Uterus (tissue), 4 donors: ENCODE data around the gene GPR142. TPM values are rescaled to one million over a fixed set of nuclear protein-coding genes. Genes with fewer than 3 reads are reported as not detected.
A peak's percentile ranks its signal among the peaks of the same experiment; 100 is the strongest.

ENCODE experiments used
- DNase-seq, 2 donors: peaks; one replicate each; pipeline ENCODE4 v3.0.0-alpha.2; 2019 to 2020
- H3K27ac ChIP-seq, 2 donors: fragments of 200-600 bp; sonication (generic); 1 replicate in 1 of 2; 2 replicates in 1 of 2; pipeline ENCODE4 v1.5.1; 2016 to 2018
- H3K27me3 ChIP-seq, 2 donors: fragments of 200-600 bp; sonication (generic); one replicate each; pipeline ENCODE4 v1.5.1; 2018 to 2019; ENCODE audit warnings: control low read depth in 1 of 2
- H3K36me3 ChIP-seq, 2 donors: fragments of 200-600 bp; sonication (generic); one replicate each; pipeline ENCODE4 v1.5.1; 2019; ENCODE audit warnings: control low read depth in 1 of 2
- H3K4me1 ChIP-seq, 2 donors: fragments of 200-600 bp; sonication (generic); one replicate each; pipeline ENCODE4 v1.5.1; 2018 to 2019; ENCODE audit warnings: control low read depth in 1 of 2
- H3K4me3 ChIP-seq, 2 donors: fragments of 200-600 bp; sonication (generic); 1 replicate in 1 of 2; 2 replicates in 1 of 2; pipeline ENCODE4 v1.5.1; 2018 to 2019; ENCODE audit warnings: mild to moderate bottlenecking in 1 of 2
- H3K9me3 ChIP-seq, 2 donors: fragments of 200-600 bp; sonication (generic); one replicate each; pipeline ENCODE4 v1.5.1; 2019; ENCODE audit warnings: control low read depth in 1 of 2
- POLR2A ChIP-seq, 2 donors: fragments of 450-650 bp; IDR thresholded peaks; one replicate each; pipeline ENCODE4 v1.6.1; 2016; ENCODE audit warnings: antibody characterized with exemption in 2 of 2, mild to moderate bottlenecking in 1 of 2, moderate library complexity in 1 of 2
- intact Hi-C: fragments of 100-400 bp; cut with DNase I; formaldehyde crosslinking; loops from one replicate; pipeline ENCODE4 v1.15.1; 2023; ENCODE audit warnings: low total_unique reads
- total RNA-seq, 4 donors: library from RNA; depleted of rRNA in 3 of 4; stranded (reverse); fragments of >200 nt in 3 of 4; gene quantifications; one replicate each; pipeline versions ENCODE4 v1.1.0 to v1.2.4, GENCODE V29; 2014 to 2023
- TF ChIP-seq, protein P1 (sequence below), 4 experiments: fragments of 200-600 bp in 2 of 4; fragments of 450-650 bp in 2 of 4; sonication (generic) in 2 of 4; IDR thresholded peaks; one replicate each; pipeline ENCODE4 v1.5.1; 2016 to 2019; ENCODE audit warnings: antibody characterized with exemption in 4 of 4, mild to moderate bottlenecking in 2 of 4, moderate library complexity in 1 of 4
- donor health status: DM: yes; HTN: yes; CAD: no.

GPR142 gene
- total RNA-seq, 4 donors from 2014 or later: 0.73 TPM; not detected in 3

DNA sequence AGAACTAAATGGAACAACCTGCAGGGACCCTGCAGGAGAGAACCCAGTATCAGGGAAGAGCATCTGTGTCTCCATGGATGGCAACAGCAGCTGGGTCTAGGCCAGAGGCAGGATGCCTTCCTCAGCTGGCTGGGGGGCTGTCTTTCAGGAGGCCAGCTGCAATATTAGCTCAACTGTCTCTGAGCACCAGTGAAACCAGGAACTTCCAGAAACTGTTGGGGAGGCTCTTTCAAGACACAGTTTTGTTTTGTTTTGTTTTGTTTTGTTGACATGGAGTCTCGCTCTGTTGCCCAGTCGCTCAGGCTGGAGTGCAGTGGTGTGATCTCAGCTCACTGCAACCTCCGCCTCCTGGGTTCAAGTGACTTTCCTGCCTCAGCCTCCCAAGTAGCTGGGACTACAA, 7.6 kb downstream of the GPR142 start:
- Histone ChIP-seq H3K9me3 (no peaks in the 10 kb centered on the region), H3K27me3 (no peaks in the 10 kb centered on the region), H3K27ac (no peak overlapping the region), H3K36me3 (no peaks in the 10 kb centered on the region), H3K4me3 (no peak overlapping the region), H3K4me1 (peaks cover 0 to 4% of the 10 kb centered on the region in 2 donors)
- intact Hi-C loops: no loop called here
- DNase-seq: no peak
- TF ChIP-seq POLR2A (IDR thresholded peaks at IDR 0.05): no peak

DNA sequence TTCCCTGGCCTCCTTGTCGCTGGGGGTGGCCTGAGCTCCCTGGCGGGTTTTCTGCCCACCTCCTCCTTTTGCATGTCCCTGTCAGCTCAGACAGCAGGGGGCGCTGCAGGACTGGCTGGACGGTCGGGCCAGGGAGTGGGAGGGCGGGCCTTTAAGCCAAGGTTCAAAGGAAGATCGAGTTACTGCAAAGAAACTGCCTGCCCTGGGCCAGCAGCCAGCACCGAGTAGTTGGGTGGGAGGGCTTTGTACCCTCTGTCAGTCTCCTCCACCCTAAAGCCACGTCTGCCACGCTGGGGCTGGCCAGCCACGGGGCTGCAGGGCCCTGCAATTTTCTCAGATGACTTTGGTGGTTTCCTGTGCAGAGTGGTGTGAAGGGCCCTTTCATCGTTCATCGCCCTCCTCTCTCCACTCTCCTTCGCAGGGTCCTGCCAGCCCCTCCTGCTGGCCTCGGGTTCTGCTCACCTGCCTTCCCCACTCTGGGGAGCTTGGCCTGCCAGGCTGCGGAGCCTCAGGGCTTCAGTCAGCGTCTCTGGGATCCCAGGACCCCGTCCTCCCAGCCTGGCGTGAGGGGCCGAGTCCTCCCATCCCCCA, 12.3 kb downstream of the GPR142 start:
- Histone ChIP-seq H3K9me3 (no peaks in the 10 kb centered on the region), H3K27me3 (no peaks in the 10 kb centered on the region), H3K4me3 (no peak overlapping the region), H3K36me3 (no peaks in the 10 kb centered on the region), H3K27ac (peak overlapping the region in 1 of 2 donors; percentile 49), H3K4me1 (peaks cover 0 to 5% of the 10 kb centered on the region in 2 donors)
- intact Hi-C loops: loop anchor here (1.0 kb wide), 1 partner anchor 78 kb away; no protein-coding TSS in a partner anchor
- TF ChIP-seq, protein P1, sequence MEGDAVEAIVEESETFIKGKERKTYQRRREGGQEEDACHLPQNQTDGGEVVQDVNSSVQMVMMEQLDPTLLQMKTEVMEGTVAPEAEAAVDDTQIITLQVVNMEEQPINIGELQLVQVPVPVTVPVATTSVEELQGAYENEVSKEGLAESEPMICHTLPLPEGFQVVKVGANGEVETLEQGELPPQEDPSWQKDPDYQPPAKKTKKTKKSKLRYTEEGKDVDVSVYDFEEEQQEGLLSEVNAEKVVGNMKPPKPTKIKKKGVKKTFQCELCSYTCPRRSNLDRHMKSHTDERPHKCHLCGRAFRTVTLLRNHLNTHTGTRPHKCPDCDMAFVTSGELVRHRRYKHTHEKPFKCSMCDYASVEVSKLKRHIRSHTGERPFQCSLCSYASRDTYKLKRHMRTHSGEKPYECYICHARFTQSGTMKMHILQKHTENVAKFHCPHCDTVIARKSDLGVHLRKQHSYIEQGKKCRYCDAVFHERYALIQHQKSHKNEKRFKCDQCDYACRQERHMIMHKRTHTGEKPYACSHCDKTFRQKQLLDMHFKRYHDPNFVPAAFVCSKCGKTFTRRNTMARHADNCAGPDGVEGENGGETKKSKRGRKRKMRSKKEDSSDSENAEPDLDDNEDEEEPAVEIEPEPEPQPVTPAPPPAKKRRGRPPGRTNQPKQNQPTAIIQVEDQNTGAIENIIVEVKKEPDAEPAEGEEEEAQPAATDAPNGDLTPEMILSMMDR (IDR thresholded peaks at IDR 0.05): peak; percentile 95 to 98 (median 96)
- TF ChIP-seq POLR2A (IDR thresholded peaks at IDR 0.05): peak in 1 of 2 donors; percentile 16
- DNase-seq: peak; percentile 89 to 90

DNA sequence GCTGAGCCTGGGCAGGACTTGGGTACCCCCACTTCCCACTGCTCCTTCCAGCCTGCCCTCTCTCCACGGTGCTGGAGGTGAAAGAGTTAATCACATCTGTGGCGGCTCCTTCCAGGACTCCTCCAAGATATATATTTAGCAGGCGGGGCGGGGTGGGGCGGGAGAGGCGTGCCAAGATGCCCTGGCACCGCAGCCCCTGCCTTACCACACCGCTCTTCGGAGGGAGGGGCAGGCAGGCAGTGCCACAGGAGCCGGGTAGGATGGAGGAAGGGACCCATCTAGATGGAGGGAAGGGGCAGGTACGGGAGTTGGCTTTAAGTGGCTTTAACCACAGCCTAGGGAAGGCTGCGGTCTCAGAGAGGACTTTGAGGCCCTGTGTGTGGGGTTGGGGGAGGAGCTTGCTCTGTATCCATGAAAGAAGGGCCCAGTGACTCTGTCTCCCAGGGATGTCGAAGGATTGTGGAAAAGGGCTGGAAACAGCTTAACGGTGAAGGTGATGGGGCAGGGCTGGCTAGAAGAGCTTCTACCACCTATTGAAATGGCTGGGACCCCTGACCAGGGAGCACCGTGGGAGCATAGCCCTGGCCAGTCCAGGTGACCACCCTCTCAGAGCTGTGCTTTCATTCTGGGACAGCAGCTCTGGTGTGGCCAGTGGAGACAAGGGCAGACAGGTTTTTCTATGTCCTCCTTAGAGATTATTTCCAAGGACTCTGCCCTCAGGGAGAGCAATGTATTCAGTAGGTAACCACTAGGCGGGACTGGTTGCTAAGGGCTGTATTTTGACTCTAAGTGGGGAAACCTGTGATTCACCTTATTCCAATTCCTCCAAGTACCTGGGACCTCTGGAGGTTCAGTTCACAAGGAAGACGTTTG, 13.0 kb downstream of the GPR142 start:
- intact Hi-C loops: no loop called here
- Histone ChIP-seq H3K4me3 (no peak overlapping the region), H3K9me3 (no peaks in the 10 kb centered on the region), H3K27ac (peak overlapping the region in 1 of 2 donors; percentile 49), H3K4me1 (peaks cover 0 to 5% of the 10 kb centered on the region in 2 donors), H3K36me3 (no peaks in the 10 kb centered on the region), H3K27me3 (no peaks in the 10 kb centered on the region)
- no peak for TF ChIP-seq POLR2A (IDR thresholded peaks at IDR 0.05)
- TF ChIP-seq, protein P1 (IDR thresholded peaks at IDR 0.05): no peak
- DNase-seq: no peak

DNA sequence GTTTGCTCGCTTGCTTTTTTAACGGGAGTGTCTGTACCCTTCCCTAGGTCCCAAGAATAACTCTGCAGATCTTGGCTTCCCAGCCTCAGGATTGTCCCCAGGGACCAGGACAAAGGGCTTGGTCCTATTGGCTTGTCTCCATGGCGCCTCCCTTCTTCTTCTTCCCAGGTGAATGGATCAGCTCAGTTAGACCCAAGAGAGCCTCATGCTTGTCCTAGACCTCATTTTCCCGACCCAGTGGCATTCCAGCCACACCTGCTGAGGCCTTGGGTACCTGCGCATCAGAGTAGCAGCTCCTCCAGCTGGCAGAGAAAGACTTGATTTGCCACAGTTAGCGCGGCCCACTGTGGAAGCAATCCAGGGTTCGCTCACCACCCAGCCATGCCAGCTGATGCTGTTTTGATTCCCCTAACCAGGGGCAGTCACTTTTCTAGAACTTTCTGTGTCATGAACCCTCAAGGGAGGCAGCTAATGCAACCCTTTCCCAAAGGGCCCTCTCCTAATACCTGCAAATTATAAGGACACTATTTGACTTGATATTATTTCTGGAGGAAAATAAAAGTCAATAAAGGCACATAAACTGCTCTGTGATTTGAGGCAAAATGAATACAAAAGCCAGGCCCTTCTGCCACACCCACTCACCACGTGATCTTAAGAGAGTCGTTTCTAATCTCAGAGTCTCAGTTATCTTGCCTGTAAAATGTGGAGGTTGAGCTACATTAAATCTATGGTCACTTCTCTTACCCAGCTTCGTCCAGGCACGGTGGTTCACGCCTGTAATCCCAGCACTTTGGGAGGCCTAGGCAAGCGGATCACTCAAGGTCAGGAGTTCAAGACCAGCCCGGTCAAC, 13.9 kb downstream of the GPR142 start:
- no peak overlapping the region for H3K4me3 ChIP-seq
- H3K36me3 ChIP-seq: no peaks in the 10 kb centered on the region
- H3K27me3 ChIP-seq: no peaks in the 10 kb centered on the region
- intact Hi-C loops: no loop called here
- TF ChIP-seq, protein P1 (IDR thresholded peaks at IDR 0.05): no peak
- TF ChIP-seq POLR2A (IDR thresholded peaks at IDR 0.05): no peak
- H3K9me3 ChIP-seq: no peaks in the 10 kb centered on the region
- no peak for DNase-seq
- H3K27ac ChIP-seq: peak overlapping the region in 1 of 2 donors; percentile 49
- H3K4me1 ChIP-seq: peaks cover 0 to 5% of the 10 kb centered on the region in 2 donors

DNA sequence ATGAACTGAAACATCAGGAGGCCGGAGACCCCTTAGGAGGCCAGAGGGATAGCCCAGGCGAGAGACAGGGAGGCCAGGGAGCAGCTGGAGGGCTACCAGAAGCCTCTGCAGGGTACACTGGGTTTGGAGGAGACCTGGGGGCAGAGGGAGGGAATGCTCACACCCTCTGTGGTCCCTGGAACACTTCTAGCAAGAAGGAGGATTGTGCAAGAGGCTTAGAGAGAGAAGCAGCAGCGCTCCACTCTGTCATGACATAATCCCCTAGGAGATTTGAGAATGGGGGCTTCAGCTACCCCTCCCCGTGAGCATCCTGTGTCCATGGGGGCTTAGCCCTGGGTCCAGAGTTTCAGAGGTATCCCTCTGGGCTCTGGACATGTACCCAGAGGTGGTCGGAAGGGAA, 15.8 kb downstream of the GPR142 start:
- no peak for DNase-seq
- H3K4me1 ChIP-seq: peaks cover 0 to 5% of the 10 kb centered on the region in 2 donors
- H3K27me3 ChIP-seq: no peaks in the 10 kb centered on the region
- no peaks in the 10 kb centered on the region for H3K9me3 ChIP-seq
- no peaks in the 10 kb centered on the region for H3K36me3 ChIP-seq
- intact Hi-C loops: no loop called here
- H3K27ac ChIP-seq: no peak overlapping the region
- no peak overlapping the region for H3K4me3 ChIP-seq
- no peak for TF ChIP-seq POLR2A (IDR thresholded peaks at IDR 0.05)
- TF ChIP-seq, protein P1 (IDR thresholded peaks at IDR 0.05): no peak
